Endothelial cell of umbilical vein (primary cell): ENCODE data around the gene PGAM5. TPM values are rescaled to one million over a fixed set of nuclear protein-coding genes. Genes with fewer than 3 reads are reported as not detected.

Experiments
- BruUV-seq: library from RNA; stranded (reverse); fragments of 400-500 nt; replicated peaks from 2 replicates; lab custom pipeline; 2021; lab: Mats Ljungman, UMichigan
- CTCF ChIA-PET: fragments of 300-600, 350-600 bp; sonication (Branson Sonifier 250); formaldehyde crosslinking; loops from one replicate; lab custom pipeline; 2021; ENCODE audit warnings: antibody characterized with exemption, inconsistent platforms; lab: Charles Lee
- POLR2A ChIA-PET: fragments of 300-600, 350-600 bp; sonication (Branson Sonifier 250); formaldehyde crosslinking; loops from one replicate; lab custom pipeline; 2021; ENCODE audit warnings: antibody characterized with exemption, inconsistent platforms; lab: Charles Lee
- DNase-seq: peaks from one replicate; pipeline ENCODE4 v3.0.0-alpha.2; 2011; ENCODE audit warnings: low read depth, low spot score
- FAIRE-seq: peaks from 2 replicates; lab custom pipeline; 2011; peaks lifted over from hg19 to GRCh38; lab: Jason Lieb, UNC
- H2AFZ ChIP-seq: 2 replicates; pipeline ENCODE4 v1.6.0; 2012; ENCODE audit warnings: low read depth, low read length, control low read depth, inconsistent platforms
- H3K27ac ChIP-seq: 2 replicates; pipeline ENCODE4 v1.5.1; 2011; ENCODE audit warnings: low read depth, mild to moderate bottlenecking, control low read depth, low read length, moderate library complexity; ENCODE audit not compliant: insufficient read depth
- H3K27me3 ChIP-seq, 2 experiments: 2 replicates each; pipeline versions ENCODE4 v1.6.0 to v1.6.1; 2011; ENCODE audit warnings: low read length in 2 of 2, mixed read lengths in 1 of 2; ENCODE audit not compliant: control insufficient read depth in 2 of 2, insufficient read depth in 2 of 2
- H3K36me3 ChIP-seq, 2 experiments: 2 replicates in 1 of 2; 3 replicates in 1 of 2; pipeline ENCODE4 v1.5.1; 2011; ENCODE audit warnings: low read length in 2 of 2, mild to moderate bottlenecking in 1 of 2, moderate library complexity in 1 of 2; ENCODE audit not compliant: control insufficient read depth in 2 of 2, insufficient read depth in 2 of 2; ENCODE audit errors: extremely low read depth in 1 of 2
- H3K4me1 ChIP-seq: 3 replicates; pipeline ENCODE4 v1.5.1; 2011; ENCODE audit warnings: mild to moderate bottlenecking, low read length; ENCODE audit not compliant: control insufficient read depth, insufficient read depth; ENCODE audit errors: extremely low read depth
- H3K4me2 ChIP-seq: 2 replicates; pipeline ENCODE4 v1.6.1; 2011; ENCODE audit warnings: low read length, control low read depth, mixed read lengths; ENCODE audit not compliant: insufficient read depth
- H3K4me3 ChIP-seq, 3 experiments: fragments of 200-600 bp in 1 of 3; sonication (generic), shearing (Covaris generic) in 1 of 3; replicated peaks in 1 of 3; 2 replicates each; pipeline ENCODE4 v1.5.1; 2011 to 2016; ENCODE audit warnings: control low read depth in 3 of 3, low read length in 3 of 3, mild to moderate bottlenecking in 2 of 3, inconsistent platforms in 1 of 3, low read depth in 1 of 3, moderate library complexity in 1 of 3; ENCODE audit not compliant: insufficient read depth in 1 of 3
- H3K79me2 ChIP-seq: 2 replicates; pipeline ENCODE4 v1.6.0; 2012; ENCODE audit warnings: low read length, inconsistent platforms; ENCODE audit not compliant: control insufficient read depth, insufficient read depth
- H3K9ac ChIP-seq: replicated peaks from 2 replicates; pipeline ENCODE3; 2011; ENCODE audit warnings: low read length, control low read depth; ENCODE audit not compliant: insufficient read depth; ENCODE audit errors: extremely low read depth
- H3K9me1 ChIP-seq: replicated peaks from 3 replicates; pipeline ENCODE4 v1.6.0; 2011; ENCODE audit warnings: mild to moderate bottlenecking, low read length; ENCODE audit not compliant: control insufficient read depth, insufficient read depth; ENCODE audit errors: extremely low read depth
- H3K9me3 ChIP-seq: replicated peaks from 2 replicates; pipeline ENCODE4 v1.5.1; 2012; ENCODE audit warnings: low read length, inconsistent platforms; ENCODE audit not compliant: control insufficient read depth, insufficient read depth
- H4K20me1 ChIP-seq: replicated peaks from 2 replicates; pipeline ENCODE3; 2011; ENCODE audit warnings: mild to moderate bottlenecking, low read length; ENCODE audit not compliant: control insufficient read depth, insufficient read depth; ENCODE audit errors: extremely low read depth
- EZH2 ChIP-seq: IDR thresholded peaks from 2 replicates; pipeline ENCODE4 v1.6.1; 2012; ENCODE audit warnings: borderline replicate concordance, low read depth, mild to moderate bottlenecking, moderate library complexity, low read length, inconsistent platforms; ENCODE audit not compliant: severe bottlenecking
- FOS ChIP-seq: IDR thresholded peaks from 2 replicates; pipeline ENCODE4 v1.6.1; 2011; ENCODE audit warnings: mild to moderate bottlenecking, low read length, moderate library complexity, borderline replicate concordance; ENCODE audit not compliant: insufficient read depth
- GATA2 ChIP-seq: IDR thresholded peaks from 2 replicates; pipeline ENCODE4 v1.7.0; 2011; ENCODE audit warnings: low read depth, mild to moderate bottlenecking, moderate library complexity, mixed read lengths, low read length; ENCODE audit not compliant: insufficient read length, insufficient read depth
- JUN ChIP-seq: IDR thresholded peaks from 2 replicates; pipeline ENCODE4 v1.6.1; 2011; ENCODE audit warnings: borderline replicate concordance, low read depth; ENCODE audit not compliant: insufficient read length, insufficient read depth
- MYC ChIP-seq: IDR thresholded peaks from one replicate; pipeline ENCODE4 v1.6.1; 2011; ENCODE audit warnings: mild to moderate bottlenecking, low read depth, low read length
- POLR2A ChIP-seq: IDR thresholded peaks from 2 replicates; pipeline ENCODE4 v1.6.1; 2012; ENCODE audit warnings: low read depth, mild to moderate bottlenecking, control low read depth, low read length
- POLR2AphosphoS5 ChIP-seq: IDR thresholded peaks from 2 replicates; pipeline ENCODE4 v1.6.1; 2012; ENCODE audit warnings: low read depth, mild to moderate bottlenecking, control low read depth, low read length, moderate library complexity; ENCODE audit not compliant: insufficient read depth
- dilution Hi-C: fragments of 300-500 bp; cut with MboI; formaldehyde crosslinking; loops from one replicate; pipeline ENCODE4 v1.15.0; 2019; ENCODE audit warnings: low sequenced_read_pairs; ENCODE audit not compliant: extremely low pct_ligation_motif_present
- intact Hi-C: fragments of 100-400 bp; cut with micrococcal nuclease; formaldehyde crosslinking; loops from one replicate; pipeline ENCODE4 v1.10.0; 2022
- polyA plus RNA-seq, 4 experiments: library from polyadenylated mRNA; depleted of rRNA in 3 of 4; stranded (reverse) in 3 of 4; unstranded in 1 of 4; fragments of >200 nt; gene quantifications; 2 replicates each; pipeline versions ENCODE4 v1.2.1 to v1.2.3, GENCODE V29; 2011 to 2012; ENCODE audit warnings: missing spikeins in 1 of 4
- total RNA-seq: library from RNA; stranded (reverse); gene quantifications from 2 replicates; pipeline ENCODE4 v1.2.3, GENCODE V29; 2021
- TF ChIP-seq, protein P1 (sequence below): IDR thresholded peaks from 2 replicates; pipeline ENCODE4 v1.6.1; 2011; ENCODE audit not compliant: insufficient read depth, insufficient read length
- TF ChIP-seq, protein P2 (sequence below), 2 donors: IDR thresholded peaks; 1 replicate in 1 of 2; 2 replicates in 1 of 2; pipeline ENCODE4 v1.5.1; 2011; ENCODE audit warnings: low read length in 2 of 2, mild to moderate bottlenecking in 2 of 2, moderate library complexity in 2 of 2, control low read depth in 1 of 2, inconsistent platforms in 1 of 2, low read depth in 1 of 2; ENCODE audit not compliant: insufficient read depth in 1 of 2; ENCODE audit errors: extremely low read depth in 1 of 2

The PGAM5 gene
- total and polyA plus RNA-seq, 2 donors (not counting 3 experiments of a cell fraction or from before 2014, with no cell fraction given): 23.1 to 52.8 TPM

DNA sequence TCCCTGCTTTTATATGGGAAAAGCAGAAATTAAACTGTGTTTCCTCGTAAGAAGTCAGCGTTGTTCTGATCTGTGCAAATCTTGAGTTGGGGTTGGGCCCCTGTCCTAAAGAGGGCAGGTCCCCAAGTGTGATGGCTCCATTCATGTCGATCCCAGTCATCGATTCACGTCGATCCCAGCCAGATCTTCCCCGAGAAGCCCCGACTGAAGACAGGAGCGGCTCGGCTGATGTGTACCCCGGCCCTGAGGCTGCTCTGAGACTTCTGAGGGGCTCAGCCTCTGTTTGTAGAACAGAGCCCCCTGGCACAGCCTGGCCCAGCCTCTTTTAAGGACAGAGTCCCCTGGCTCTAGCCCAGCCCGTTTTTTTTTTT lies 9.3 kb downstream of the PGAM5 start:
- no TSS peak for BruUV-seq
- POLR2A ChIA-PET: no interaction called here
- Histone ChIP-seq H3K36me3 (peaks cover 11 to 48% of the 10 kb centered on the region in 2 experiments), H3K9me1 (no peaks in the 10 kb centered on the region), H3K27ac (no peak overlapping the region), H3K79me2 (no peaks in the 10 kb centered on the region), H4K20me1 (no peaks in the 10 kb centered on the region), H3K4me3 (no peak overlapping the region), H3K4me2 (no peak overlapping the region), H3K4me1 (no peaks in the 10 kb centered on the region), H3K9me3 (no peaks in the 10 kb centered on the region), H2AFZ (no peak overlapping the region), H3K27me3 (no peaks in the 10 kb centered on the region), H3K9ac (no peak overlapping the region)
- DNase-seq (no peak), FAIRE-seq (no peak)
- intact Hi-C loops (no loop called here), dilution Hi-C loops (no loop called here)
- CTCF ChIA-PET: no interaction called here
- TF ChIP-seq EZH2 (no peak), POLR2A (no peak), FOS (no peak), POLR2AphosphoS5 (no peak), GATA2 (no peak), JUN (no peak), MYC (no peak)
- TF ChIP-seq, protein P1, sequence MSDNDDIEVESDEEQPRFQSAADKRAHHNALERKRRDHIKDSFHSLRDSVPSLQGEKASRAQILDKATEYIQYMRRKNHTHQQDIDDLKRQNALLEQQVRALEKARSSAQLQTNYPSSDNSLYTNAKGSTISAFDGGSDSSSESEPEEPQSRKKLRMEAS: no peak
- TF ChIP-seq, protein P2, sequence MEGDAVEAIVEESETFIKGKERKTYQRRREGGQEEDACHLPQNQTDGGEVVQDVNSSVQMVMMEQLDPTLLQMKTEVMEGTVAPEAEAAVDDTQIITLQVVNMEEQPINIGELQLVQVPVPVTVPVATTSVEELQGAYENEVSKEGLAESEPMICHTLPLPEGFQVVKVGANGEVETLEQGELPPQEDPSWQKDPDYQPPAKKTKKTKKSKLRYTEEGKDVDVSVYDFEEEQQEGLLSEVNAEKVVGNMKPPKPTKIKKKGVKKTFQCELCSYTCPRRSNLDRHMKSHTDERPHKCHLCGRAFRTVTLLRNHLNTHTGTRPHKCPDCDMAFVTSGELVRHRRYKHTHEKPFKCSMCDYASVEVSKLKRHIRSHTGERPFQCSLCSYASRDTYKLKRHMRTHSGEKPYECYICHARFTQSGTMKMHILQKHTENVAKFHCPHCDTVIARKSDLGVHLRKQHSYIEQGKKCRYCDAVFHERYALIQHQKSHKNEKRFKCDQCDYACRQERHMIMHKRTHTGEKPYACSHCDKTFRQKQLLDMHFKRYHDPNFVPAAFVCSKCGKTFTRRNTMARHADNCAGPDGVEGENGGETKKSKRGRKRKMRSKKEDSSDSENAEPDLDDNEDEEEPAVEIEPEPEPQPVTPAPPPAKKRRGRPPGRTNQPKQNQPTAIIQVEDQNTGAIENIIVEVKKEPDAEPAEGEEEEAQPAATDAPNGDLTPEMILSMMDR (IDR thresholded peaks at IDR 0.05; ENCODE audit: extremely low read depth in 1 of 2, insufficient read depth in 1 of 2, low read depth in 1 of 2, low read length in 2 of 2): no peak
